Fibroblast of lung (primary cell): Measurements from ENCODE around the gene TMEM234. TPM values are rescaled to one million over a fixed set of nuclear protein-coding genes. Genes with fewer than 3 reads are reported as not detected.
A peak's percentile ranks its signal among the peaks of the same experiment; 100 is the strongest.

Experiments used
- DNase-seq, 2 donors: peaks; one replicate each; pipeline versions ENCODE4 v3.0.0 to v3.0.0-alpha.2; 2010; ENCODE audit warnings: low read depth in 2 of 2
- H2AFZ ChIP-seq: 2 replicates; pipeline ENCODE4 v1.5.1; 2012; ENCODE audit warnings: low read length, control low read depth, inconsistent platforms
- H3K27ac ChIP-seq: 2 replicates; pipeline ENCODE4 v1.5.1; 2011; ENCODE audit warnings: low read length, control low read depth; ENCODE audit not compliant: insufficient read depth
- H3K27me3 ChIP-seq: 2 replicates; pipeline ENCODE4 v1.5.1; 2011; ENCODE audit warnings: mild to moderate bottlenecking, low read length; ENCODE audit not compliant: control insufficient read depth, insufficient read depth
- H3K36me3 ChIP-seq: 2 replicates; pipeline ENCODE4 v1.5.1; 2011; ENCODE audit warnings: low read length; ENCODE audit not compliant: control insufficient read depth, insufficient read depth
- H3K4me1 ChIP-seq: 2 replicates; pipeline ENCODE4 v1.5.1; 2011; ENCODE audit warnings: low read length; ENCODE audit not compliant: control insufficient read depth, insufficient read depth; ENCODE audit errors: extremely low read depth
- H3K4me2 ChIP-seq: 2 replicates; pipeline ENCODE4 v1.5.1; 2011; ENCODE audit warnings: low read length, control low read depth; ENCODE audit not compliant: insufficient read depth; ENCODE audit errors: extremely low read depth
- H3K4me3 ChIP-seq, 4 experiments: fragments of 200-600 bp in 1 of 4; sonication (generic) in 1 of 4; replicated peaks in 1 of 4; 2 replicates each; pipeline ENCODE4 v1.5.1; 2011 to 2016; ENCODE audit warnings: low read length in 4 of 4, low read depth in 3 of 4, mild to moderate bottlenecking in 3 of 4, control low read depth in 2 of 4, inconsistent platforms in 1 of 4, mixed read lengths in 1 of 4; ENCODE audit not compliant: insufficient read depth in 1 of 4; ENCODE audit errors: control extremely low read depth in 1 of 4
- H3K79me2 ChIP-seq: 2 replicates; pipeline ENCODE4 v1.5.1; 2012; ENCODE audit warnings: mild to moderate bottlenecking, low read length, inconsistent platforms; ENCODE audit not compliant: control insufficient read depth, insufficient read depth
- H3K9ac ChIP-seq: 2 replicates; pipeline ENCODE4 v1.5.1; 2011; ENCODE audit warnings: mild to moderate bottlenecking, low read length, control low read depth; ENCODE audit not compliant: insufficient read depth
- H3K9me3 ChIP-seq: 2 replicates; pipeline ENCODE4 v1.5.1; 2012; ENCODE audit warnings: low read depth, low read length; ENCODE audit not compliant: control insufficient read depth, insufficient read depth
- H4K20me1 ChIP-seq: 2 replicates; pipeline ENCODE4 v1.5.1; 2011; ENCODE audit warnings: low read length; ENCODE audit not compliant: control insufficient read depth, insufficient read depth; ENCODE audit errors: extremely low read depth
- EZH2 ChIP-seq: IDR thresholded peaks from 2 replicates; pipeline ENCODE4 v1.5.1; 2012; ENCODE audit warnings: low read length, control low read depth, mild to moderate bottlenecking; ENCODE audit errors: missing control alignments
- polyA plus RNA-seq, 2 donors: library from polyadenylated mRNA; depleted of rRNA in 1 of 2; stranded (reverse) in 1 of 2; unstranded in 1 of 2; fragments of >200 nt; gene quantifications; 2 replicates each; pipeline ENCODE4 v1.2.1, GENCODE V29; 2011 to 2012; ENCODE audit warnings: missing spikeins in 1 of 2
- total RNA-seq: library from RNA; depleted of rRNA; stranded (reverse); fragments of >200 nt; gene quantifications from 2 replicates; pipeline ENCODE4 v1.2.1, GENCODE V29; 2014
- TF ChIP-seq, protein P1 (sequence below), 2 donors: IDR thresholded peaks in 1 of 2; conservative IDR thresholded peaks in 1 of 2; 1 replicate in 1 of 2; 2 replicates in 1 of 2; pipeline ENCODE4 v1.5.1; 2011 to 2012; ENCODE audit warnings: low read length in 2 of 2, control low read depth in 1 of 2, inconsistent platforms in 1 of 2, low read depth in 1 of 2, mild to moderate bottlenecking in 1 of 2

The TMEM234 gene
- total and polyA plus RNA-seq, 2 donors (not counting 1 experiment from before 2014, with no cell fraction given): 15.8 to 17.5 TPM

DNA sequence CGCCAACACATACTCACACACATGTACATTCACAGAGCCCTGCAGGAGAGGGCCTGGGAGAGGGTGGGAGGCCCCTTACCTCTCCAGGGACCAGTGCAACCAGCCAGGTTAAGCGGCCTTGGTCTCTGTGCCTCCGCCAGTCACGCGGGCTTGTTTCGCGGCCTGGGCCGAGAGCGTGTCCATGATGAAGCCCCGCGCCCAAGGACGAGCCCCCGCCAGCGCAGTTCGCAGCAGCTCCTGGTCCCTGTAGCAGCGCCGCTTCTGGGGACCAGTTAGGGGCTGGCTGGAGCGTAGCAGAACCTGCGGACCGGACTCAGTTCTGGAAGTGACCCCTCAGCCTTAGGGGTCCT lies 17.6 kb upstream of the TMEM234 start:
- Histone ChIP-seq H3K4me3 (peak overlapping the region in 3 of 4 experiments; percentile 64 to 81 (median 80)), H3K9me3 (no peaks in the 10 kb centered on the region), H3K27me3 (no peaks in the 10 kb centered on the region), H3K79me2 (no peaks in the 10 kb centered on the region), H3K27ac (peak overlapping the region; percentile 86), H3K4me1 (peaks cover 11% of the 10 kb centered on the region), H3K9ac (peak overlapping the region; percentile 78), H3K4me2 (peak overlapping the region; percentile 29), H2AFZ (no peak overlapping the region), H3K36me3 (peaks cover 8% of the 10 kb centered on the region), H4K20me1 (no peaks in the 10 kb centered on the region)
- DNase-seq: no peak
- TF ChIP-seq, protein P1, sequence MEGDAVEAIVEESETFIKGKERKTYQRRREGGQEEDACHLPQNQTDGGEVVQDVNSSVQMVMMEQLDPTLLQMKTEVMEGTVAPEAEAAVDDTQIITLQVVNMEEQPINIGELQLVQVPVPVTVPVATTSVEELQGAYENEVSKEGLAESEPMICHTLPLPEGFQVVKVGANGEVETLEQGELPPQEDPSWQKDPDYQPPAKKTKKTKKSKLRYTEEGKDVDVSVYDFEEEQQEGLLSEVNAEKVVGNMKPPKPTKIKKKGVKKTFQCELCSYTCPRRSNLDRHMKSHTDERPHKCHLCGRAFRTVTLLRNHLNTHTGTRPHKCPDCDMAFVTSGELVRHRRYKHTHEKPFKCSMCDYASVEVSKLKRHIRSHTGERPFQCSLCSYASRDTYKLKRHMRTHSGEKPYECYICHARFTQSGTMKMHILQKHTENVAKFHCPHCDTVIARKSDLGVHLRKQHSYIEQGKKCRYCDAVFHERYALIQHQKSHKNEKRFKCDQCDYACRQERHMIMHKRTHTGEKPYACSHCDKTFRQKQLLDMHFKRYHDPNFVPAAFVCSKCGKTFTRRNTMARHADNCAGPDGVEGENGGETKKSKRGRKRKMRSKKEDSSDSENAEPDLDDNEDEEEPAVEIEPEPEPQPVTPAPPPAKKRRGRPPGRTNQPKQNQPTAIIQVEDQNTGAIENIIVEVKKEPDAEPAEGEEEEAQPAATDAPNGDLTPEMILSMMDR (conservative IDR thresholded peaks at IDR 0.05 in 1 of 2, IDR thresholded peaks at IDR 0.05 in 1 of 2; ENCODE audit: low read depth in 1 of 2, low read length in 2 of 2): no peak
- no peak for TF ChIP-seq EZH2

DNA sequence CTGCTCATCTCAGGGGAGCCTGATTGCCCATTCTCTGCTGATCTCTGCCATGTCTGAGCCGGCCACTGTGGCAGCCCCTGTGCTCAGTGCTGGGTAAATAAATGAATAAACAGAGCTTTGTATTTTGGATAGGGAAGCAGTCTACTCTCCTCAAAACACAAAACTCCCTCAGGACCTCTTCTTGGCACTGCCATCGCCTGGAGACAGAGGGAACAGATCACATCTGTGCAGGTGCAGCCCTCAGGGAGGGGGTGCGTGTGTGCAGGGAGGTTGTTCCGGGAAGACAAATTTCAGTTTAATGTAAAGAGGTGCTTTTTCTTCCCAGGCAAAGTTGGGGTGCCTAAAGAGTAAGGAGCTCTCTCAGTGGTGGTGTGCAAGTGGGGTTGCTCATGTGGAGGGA lies 17.2 kb upstream of the TMEM234 start:
- Histone ChIP-seq H3K27ac (no peak overlapping the region), H3K79me2 (no peaks in the 10 kb centered on the region), H3K27me3 (no peaks in the 10 kb centered on the region), H3K9me3 (no peaks in the 10 kb centered on the region), H2AFZ (no peak overlapping the region), H3K4me1 (peaks cover 11% of the 10 kb centered on the region), H3K4me3 (no peak overlapping the region), H3K4me2 (peak overlapping the region; percentile 8), H3K36me3 (peaks cover 9% of the 10 kb centered on the region), H4K20me1 (no peaks in the 10 kb centered on the region), H3K9ac (no peak overlapping the region)
- no peak for TF ChIP-seq EZH2
- TF ChIP-seq, protein P1 (conservative IDR thresholded peaks at IDR 0.05 in 1 of 2, IDR thresholded peaks at IDR 0.05 in 1 of 2; ENCODE audit: low read depth in 1 of 2, low read length in 2 of 2): no peak
- DNase-seq: no peak

DNA sequence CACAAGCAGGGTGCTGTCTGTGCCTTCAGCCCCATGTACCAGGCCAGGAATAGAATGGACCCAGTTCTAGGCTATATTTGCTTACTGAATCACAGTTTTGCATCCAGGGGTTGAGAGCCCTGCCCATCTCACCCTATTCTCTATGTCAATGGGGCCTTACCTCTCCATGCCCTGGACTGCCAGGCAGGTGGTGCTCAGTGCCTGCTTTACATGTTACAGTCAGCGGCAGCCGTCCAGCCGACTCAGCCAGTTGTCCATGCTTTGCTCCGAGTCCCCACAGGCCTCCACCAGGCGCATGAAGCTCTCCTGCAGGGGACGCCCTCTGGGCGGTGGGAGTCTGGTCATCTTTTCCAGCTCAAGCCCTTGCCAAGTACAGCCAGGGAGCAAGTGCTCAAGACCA lies 12.6 kb upstream of the TMEM234 start:
- H3K79me2 ChIP-seq: no peaks in the 10 kb centered on the region
- H3K27me3 ChIP-seq: no peaks in the 10 kb centered on the region
- H2AFZ ChIP-seq: no peak overlapping the region
- H4K20me1 ChIP-seq: no peaks in the 10 kb centered on the region
- peaks cover 5% of the 10 kb centered on the region for H3K4me1 ChIP-seq
- no peak overlapping the region for H3K4me3 ChIP-seq
- H3K4me2 ChIP-seq: no peak overlapping the region
- TF ChIP-seq, protein P1 (conservative IDR thresholded peaks at IDR 0.05 in 1 of 2, IDR thresholded peaks at IDR 0.05 in 1 of 2; ENCODE audit: low read depth in 1 of 2, low read length in 2 of 2): no peak
- TF ChIP-seq EZH2: no peak
- no peaks in the 10 kb centered on the region for H3K9me3 ChIP-seq
- H3K9ac ChIP-seq: no peak overlapping the region
- peak overlapping the region; percentile 14 for H3K27ac ChIP-seq
- H3K36me3 ChIP-seq: peaks cover 16% of the 10 kb centered on the region
- no peak for DNase-seq
